NOMO-1 treated with dmso at 0.1 percent for 144 hours (cell line): Measurements from ENCODE around the gene KHK.
"Not testable (repeated sequence)": the region's sequence is repeated elsewhere in the genome, so short reads cannot be mapped to it uniquely, and the experiment has no call there.

ENCODE experiments used
- DNase-seq: peaks from one replicate; lab custom pipeline; 2025; ENCODE audit not compliant: unreplicated experiment; lab: John Stamatoyannopoulos, UW

Gene KHK

GRCh38 chr2:27059141-27059820, 27.3 kb upstream of the KHK start:
- DNase-seq: no peak

GRCh38 chr2:27060323-27060722, 26.2 kb upstream of the KHK start:
- no peak for DNase-seq

- DNase-seq: no peak
Measured at GRCh38 chr2:27065128-27065527, 21.4 kb upstream of the KHK start.

- DNase-seq: no peak
Measured at GRCh38 chr2:27067385-27067784, 19.2 kb upstream of the KHK start.

GRCh38 chr2:27069436-27069835, 17.1 kb upstream of the KHK start:
- no peak for DNase-seq

- DNase-seq: no peak
Measured at GRCh38 chr2:27069961-27070618, 16.5 kb upstream of the KHK start.

- no peak for DNase-seq
Measured at GRCh38 chr2:27070653-27071276, 15.8 kb upstream of the KHK start.

- peak; percentile 82 for DNase-seq
Measured at GRCh38 chr2:27071277-27071989, 15.1 kb upstream of the KHK start, which contains the start of gene OST4. Gene OST4, minus strand, starts transcription at chr2:27071654.

- no peak for DNase-seq
Measured at GRCh38 chr2:27071990-27072830, 14.4 kb upstream of the KHK start.

- DNase-seq: no peak
Measured at GRCh38 chr2:27072920-27073319, 13.7 kb upstream of the KHK start.

- DNase-seq: no peak
Measured at GRCh38 chr2:27073782-27074181, 12.8 kb upstream of the KHK start.

GRCh38 chr2:27074738-27075565, 11.6 kb upstream of the KHK start:
- DNase-seq: peak; percentile 38

- not testable (repeated sequence) for DNase-seq
Measured at GRCh38 chr2:27075566-27075871, 11.1 kb upstream of the KHK start.

GRCh38 chr2:27076323-27076722, 10.2 kb upstream of the KHK start:
- DNase-seq: no peak

- DNase-seq: no peak
Measured at GRCh38 chr2:27077231-27077630, 9.3 kb upstream of the KHK start.

- DNase-seq: no peak
Measured at GRCh38 chr2:27078267-27079194, 8.0 kb upstream of the KHK start, which contains the start of gene EMILIN1. Gene EMILIN1, plus strand, starts transcription at chr2:27078615. Its CDS starts 451 bp downstream, at chr2:27079066.

GRCh38 chr2:27079233-27080139, 7.1 kb upstream of the KHK start:
- no peak for DNase-seq

GRCh38 chr2:27080140-27080469, 6.5 kb upstream of the KHK start:
- DNase-seq: no peak
